Breast epithelium (tissue), 3 donors: ENCODE measurements around the gene CDK14.

Source experiments
- POLR2A ChIP-seq: fragments of 450-650 bp; IDR thresholded peaks from one replicate; pipeline ENCODE4 v1.6.1; 2016; ENCODE audit warnings: antibody characterized with exemption, mild to moderate bottlenecking, moderate library complexity
- POLR2AphosphoS5 ChIP-seq, 3 donors: sonication (generic); formaldehyde crosslinking; IDR thresholded peaks; one replicate each; pipeline ENCODE4 v1.6.1; 2017; ENCODE audit warnings: antibody characterized with exemption in 3 of 3
- TF ChIP-seq, protein P1 (sequence below), 3 donors: fragments of 450-650 bp; IDR thresholded peaks; one replicate each; pipeline ENCODE4 v1.5.1; 2016 to 2017; ENCODE audit warnings: antibody characterized with exemption in 3 of 3, mild to moderate bottlenecking in 3 of 3, moderate library complexity in 3 of 3

- TF ChIP-seq POLR2AphosphoS5 (IDR thresholded peaks at IDR 0.05) (no peak), POLR2A (no peak)
- TF ChIP-seq, protein P1, sequence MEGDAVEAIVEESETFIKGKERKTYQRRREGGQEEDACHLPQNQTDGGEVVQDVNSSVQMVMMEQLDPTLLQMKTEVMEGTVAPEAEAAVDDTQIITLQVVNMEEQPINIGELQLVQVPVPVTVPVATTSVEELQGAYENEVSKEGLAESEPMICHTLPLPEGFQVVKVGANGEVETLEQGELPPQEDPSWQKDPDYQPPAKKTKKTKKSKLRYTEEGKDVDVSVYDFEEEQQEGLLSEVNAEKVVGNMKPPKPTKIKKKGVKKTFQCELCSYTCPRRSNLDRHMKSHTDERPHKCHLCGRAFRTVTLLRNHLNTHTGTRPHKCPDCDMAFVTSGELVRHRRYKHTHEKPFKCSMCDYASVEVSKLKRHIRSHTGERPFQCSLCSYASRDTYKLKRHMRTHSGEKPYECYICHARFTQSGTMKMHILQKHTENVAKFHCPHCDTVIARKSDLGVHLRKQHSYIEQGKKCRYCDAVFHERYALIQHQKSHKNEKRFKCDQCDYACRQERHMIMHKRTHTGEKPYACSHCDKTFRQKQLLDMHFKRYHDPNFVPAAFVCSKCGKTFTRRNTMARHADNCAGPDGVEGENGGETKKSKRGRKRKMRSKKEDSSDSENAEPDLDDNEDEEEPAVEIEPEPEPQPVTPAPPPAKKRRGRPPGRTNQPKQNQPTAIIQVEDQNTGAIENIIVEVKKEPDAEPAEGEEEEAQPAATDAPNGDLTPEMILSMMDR (IDR thresholded peaks at IDR 0.05): no peak
These were observed 147.5 kb downstream of the CDK14 start for GRCh38 chr7:90743626-90744025.
